ENCODE results near the gene FERMT3.
"Not testable (repeated sequence)": the region's sequence is repeated elsewhere in the genome, so short reads cannot be mapped to it uniquely, and the experiment has no call there.

Gene FERMT3

GRCh38 chr11:64237484-64237951 is 31.0 kb downstream of the FERMT3 start:
- peak; percentile 97 for DNase-seq

- peak; percentile 87 for DNase-seq
These were observed 31.6 kb downstream of the FERMT3 start for GRCh38 chr11:64238076-64238475.

- DNase-seq, result no peak
These were observed 32.5 kb downstream of the FERMT3 start for GRCh38 chr11:64238999-64239398.

- no peak for DNase-seq
These were observed 33.3 kb downstream of the FERMT3 start for GRCh38 chr11:64239662-64240434.

GRCh38 chr11:64240435-64241240 is 34.1 kb downstream of the FERMT3 start, which contains the start of gene FKBP2:
Gene FKBP2, plus strand, starts transcription at chr11:64241095. Its CDS starts 1,293 bp downstream, at chr11:64242388.
- DNase-seq, result peak; percentile 99

- DNase-seq, result peak; percentile 99
These were observed 34.6 kb downstream of the FERMT3 start for GRCh38 chr11:64241241-64241490.

GRCh38 chr11:64241491-64242374 is 35.2 kb downstream of the FERMT3 start:
- peak; percentile 71 for DNase-seq

GRCh38 chr11:64243236-64243854 is 36.8 kb downstream of the FERMT3 start:
- no peak for DNase-seq

- no peak for DNase-seq
These were observed 37.6 kb downstream of the FERMT3 start for GRCh38 chr11:64244107-64244506.

GRCh38 chr11:64244966-64245365 is 38.4 kb downstream of the FERMT3 start:
- no peak for DNase-seq

- DNase-seq, result peak; percentile 77
These were observed 38.9 kb downstream of the FERMT3 start for GRCh38 chr11:64245401-64245796.

- peak; percentile 86 for DNase-seq
These were observed 39.5 kb downstream of the FERMT3 start for GRCh38 chr11:64245797-64246620.

GRCh38 chr11:64246621-64246870 is 40.0 kb downstream of the FERMT3 start:
- not testable (repeated sequence) for DNase-seq

GRCh38 chr11:64246871-64247728 is 40.6 kb downstream of the FERMT3 start, which contains the start of gene PPP1R14B:
Gene PPP1R14B, minus strand, starts transcription at chr11:64246943. Its CDS starts 270 bp downstream, at chr11:64246673.
- DNase-seq, result peak; percentile 96

GRCh38 chr11:64247729-64248531 is 41.4 kb downstream of the FERMT3 start:
- no peak for DNase-seq

- no peak for DNase-seq
These were observed 42.1 kb downstream of the FERMT3 start for GRCh38 chr11:64248578-64248977.

GRCh38 chr11:64249038-64249437 is 42.5 kb downstream of the FERMT3 start:
- no peak for DNase-seq

GRCh38 chr11:64249563-64250414 is 43.3 kb downstream of the FERMT3 start:
- no peak for DNase-seq

- DNase-seq, result peak; percentile 83
These were observed 44.0 kb downstream of the FERMT3 start for GRCh38 chr11:64250415-64251015.

Data from NCI-H69 (cell line).